GM12878 (cell line): ENCODE measurements around the gene PCDHA4. TPM values are rescaled to one million over a fixed set of nuclear protein-coding genes. Genes with fewer than 3 reads are reported as not detected.

ENCODE experiments used
- ATAC-seq: fragments of 200-7000 bp; cut with Tn5 transposase; 3 replicates; pipeline ENCODE4 v1.9.1; 2020; ENCODE audit warnings: mild to moderate bottlenecking, moderate library complexity
- BruUV-seq: library from RNA; stranded (reverse); fragments of 400-500 nt; replicated peaks from 2 replicates; lab custom pipeline; 2021; lab: Mats Ljungman, UMichigan
- CTCF ChIA-PET: fragments of 300-600 bp; sonication (Branson Sonifier 250); formaldehyde crosslinking; extraction: SDS; loops from one replicate; lab custom pipeline; 2021; ENCODE audit warnings: inconsistent platforms; lab: Yijun Ruan, JAX
- POLR2A ChIA-PET: fragments of 350-600 bp; formaldehyde crosslinking; extraction: SDS; loops from one replicate; lab custom pipeline; 2021; ENCODE audit warnings: inconsistent platforms; lab: Charles Lee
- RAD21 ChIA-PET: fragments of 300-600 bp; sonication (Branson Sonifier 250); formaldehyde crosslinking; loops from one replicate; lab custom pipeline; 2023; ENCODE audit warnings: antibody characterized with exemption; ENCODE audit not compliant: unreplicated experiment; lab: Charles Lee
- SMC1A ChIA-PET: fragments of 300-600 bp; sonication (Branson Sonifier 250); formaldehyde crosslinking; loops from one replicate; lab custom pipeline; 2023; ENCODE audit not compliant: unreplicated experiment, uncharacterized antibody; lab: Charles Lee
- DNase-seq: peaks from one replicate; pipeline ENCODE4 v3.0.0-alpha.2; 2011; ENCODE audit warnings: low read depth, low spot score
- FAIRE-seq: peaks from 3 replicates; lab custom pipeline; 2011; peaks lifted over from hg19 to GRCh38; lab: Jason Lieb, UNC
- H2AFZ ChIP-seq: 2 replicates; pipeline ENCODE4 v1.6.0; 2011; ENCODE audit warnings: low read depth, low read length, control low read depth; ENCODE audit not compliant: control insufficient read depth
- H3K27ac ChIP-seq: 2 replicates; pipeline ENCODE4 v1.5.1; 2011; ENCODE audit warnings: control low read depth; ENCODE audit not compliant: control insufficient read depth, insufficient read depth
- H3K27me3 ChIP-seq, 2 experiments: replicated peaks in 1 of 2; 2 replicates each; pipeline versions ENCODE4 v1.6.0 to v1.6.1; 2011; ENCODE audit warnings: low read length in 1 of 2; ENCODE audit not compliant: control insufficient read depth in 2 of 2, insufficient read depth in 2 of 2
- H3K36me3 ChIP-seq, 2 experiments: 2 replicates each; pipeline ENCODE4 v1.5.1; 2011; ENCODE audit warnings: low read length in 1 of 2; ENCODE audit not compliant: control insufficient read depth in 2 of 2, insufficient read depth in 2 of 2
- H3K4me1 ChIP-seq: 2 replicates; pipeline ENCODE4 v1.6.1; 2011; ENCODE audit warnings: mild to moderate bottlenecking, low read length, moderate library complexity, mixed read lengths; ENCODE audit not compliant: control insufficient read depth, insufficient read depth
- H3K4me2 ChIP-seq: 2 replicates; pipeline ENCODE4 v1.6.0; 2011; ENCODE audit warnings: control low read depth; ENCODE audit not compliant: control insufficient read depth, insufficient read depth
- H3K4me3 ChIP-seq: fragments of 200-600 bp; sonication (generic); 2 replicates; pipeline ENCODE4 v1.5.1; 2016
- H3K79me2 ChIP-seq: 2 replicates; pipeline ENCODE4 v1.6.0; 2011; ENCODE audit warnings: low read length; ENCODE audit not compliant: control insufficient read depth, insufficient read depth
- H3K9ac ChIP-seq: 2 replicates; pipeline ENCODE4 v1.8.0; 2011; ENCODE audit warnings: low read length, control low read depth, mixed read lengths; ENCODE audit not compliant: control insufficient read depth, insufficient read depth
- H3K9me3 ChIP-seq: replicated peaks from 3 replicates; pipeline ENCODE4 v1.5.1; 2011; ENCODE audit warnings: mild to moderate bottlenecking, low read length; ENCODE audit not compliant: control insufficient read depth, insufficient read depth
- H4K20me1 ChIP-seq: 2 replicates; pipeline ENCODE4 v1.6.0; 2011; ENCODE audit not compliant: control insufficient read depth, insufficient read depth
- BMI1 ChIP-seq: fragments of 450-650 bp; IDR thresholded peaks from 2 replicates; pipeline ENCODE4 v1.6.1; 2016; ENCODE audit warnings: mild to moderate bottlenecking, moderate library complexity, borderline replicate concordance
- DPF2 ChIP-seq: fragments of 450-650 bp; IDR thresholded peaks from 2 replicates; pipeline ENCODE4 v1.6.1; 2017; ENCODE audit warnings: mild to moderate bottlenecking
- IKZF1 ChIP-seq: fragments of 450-650 bp; conservative IDR thresholded peaks from 2 replicates; pipeline ENCODE4 v1.6.1; 2017; ENCODE audit warnings: antibody characterized with exemption, mild to moderate bottlenecking
- RELB ChIP-seq: fragments of 450-650 bp; IDR thresholded peaks from 2 replicates; pipeline ENCODE4 v1.6.1; 2017; ENCODE audit warnings: low read depth, mild to moderate bottlenecking, moderate library complexity
- TCF12 ChIP-seq: IDR thresholded peaks from 2 replicates; pipeline ENCODE4 v1.6.1; 2011; ENCODE audit warnings: low read depth, mild to moderate bottlenecking, low read length
- ZNF217 ChIP-seq: fragments of 450-650 bp; IDR thresholded peaks from 2 replicates; pipeline ENCODE4 v1.6.1; 2017; ENCODE audit warnings: antibody characterized with exemption, mild to moderate bottlenecking
- WGBS: methylation state at CpG from one replicate; pipeline ENCODE4 v1.1.6; 2016; ENCODE audit warnings: low lambda C conversion rate; ENCODE audit not compliant: insufficient replicate concordance, insufficient coverage; ENCODE audit errors: missing lambda C conversion rate; 5-methylcytosine and 5-hydroxymethylcytosine counted together
- in situ Hi-C: fragments of 300-500 bp; cut with MboI; formaldehyde crosslinking; loops from 9 replicates; pipeline ENCODE4 v1.14.3; 2018; ENCODE audit warnings: mixed read lengths
- intact Hi-C: fragments of 100-400 bp; cut with micrococcal nuclease; formaldehyde crosslinking; loops from one replicate; pipeline ENCODE4 v1.14.2; 2022; ENCODE audit not compliant: unreplicated experiment
- polyA plus RNA-seq, 11 experiments: library from polyadenylated mRNA; depleted of rRNA in 4 of 11; unstranded in 6 of 11; stranded (reverse) in 5 of 11; fragments of >200 nt; fragmentation: Nextera tagmentation in 4 of 11; fragmentation: Illumina TruSeq in 1 of 11; extraction: Ambion mirVana in 4 of 11; extraction: Trizol in 1 of 11; gene quantifications; 1 replicate in 1 of 11; 2 replicates in 10 of 11; pipeline versions ENCODE4 v1.2.1 to v1.2.3, GENCODE V29; 2011 to 2016; ENCODE audit warnings: inconsistent platforms in 2 of 11, missing spikeins in 2 of 11, low read depth in 1 of 11
- total RNA-seq, 4 experiments: library from RNA; depleted of rRNA in 3 of 4; stranded (reverse); fragments of >200 nt in 3 of 4; fragmentation: Illumina TruSeq in 1 of 4; extraction: Trizol in 1 of 4; gene quantifications; 2 replicates each; pipeline versions ENCODE4 v1.2.1 to v1.2.3, GENCODE V29; 2013 to 2021
- TF ChIP-seq, protein P1 (sequence below): fragments of 450-650 bp; IDR thresholded peaks from 2 replicates; pipeline ENCODE4 v1.6.1; 2016; ENCODE audit warnings: mild to moderate bottlenecking
- TF ChIP-seq, protein P2 (sequence below): IDR thresholded peaks from 2 replicates; pipeline ENCODE4 v1.6.1; 2012; ENCODE audit warnings: low read depth, low read length, improper control_type of control experiment
- TF ChIP-seq, protein P3 (sequence below): fragments of 450-650 bp; IDR thresholded peaks from 2 replicates; pipeline ENCODE4 v1.6.1; 2016; ENCODE audit warnings: mild to moderate bottlenecking, moderate library complexity, borderline replicate concordance
- TF ChIP-seq, protein P4 (sequence below): fragments of 450-650 bp; IDR thresholded peaks from 2 replicates; pipeline ENCODE4 v1.6.1; 2018; ENCODE audit warnings: mild to moderate bottlenecking, low read depth, moderate library complexity; ENCODE audit not compliant: partially characterized antibody

Gene PCDHA4
- total and polyA plus RNA-seq, 10 of the 15 experiments (the other 5 are each of a cell fraction or from before 2014, with no cell fraction given) = not detected

DNA sequence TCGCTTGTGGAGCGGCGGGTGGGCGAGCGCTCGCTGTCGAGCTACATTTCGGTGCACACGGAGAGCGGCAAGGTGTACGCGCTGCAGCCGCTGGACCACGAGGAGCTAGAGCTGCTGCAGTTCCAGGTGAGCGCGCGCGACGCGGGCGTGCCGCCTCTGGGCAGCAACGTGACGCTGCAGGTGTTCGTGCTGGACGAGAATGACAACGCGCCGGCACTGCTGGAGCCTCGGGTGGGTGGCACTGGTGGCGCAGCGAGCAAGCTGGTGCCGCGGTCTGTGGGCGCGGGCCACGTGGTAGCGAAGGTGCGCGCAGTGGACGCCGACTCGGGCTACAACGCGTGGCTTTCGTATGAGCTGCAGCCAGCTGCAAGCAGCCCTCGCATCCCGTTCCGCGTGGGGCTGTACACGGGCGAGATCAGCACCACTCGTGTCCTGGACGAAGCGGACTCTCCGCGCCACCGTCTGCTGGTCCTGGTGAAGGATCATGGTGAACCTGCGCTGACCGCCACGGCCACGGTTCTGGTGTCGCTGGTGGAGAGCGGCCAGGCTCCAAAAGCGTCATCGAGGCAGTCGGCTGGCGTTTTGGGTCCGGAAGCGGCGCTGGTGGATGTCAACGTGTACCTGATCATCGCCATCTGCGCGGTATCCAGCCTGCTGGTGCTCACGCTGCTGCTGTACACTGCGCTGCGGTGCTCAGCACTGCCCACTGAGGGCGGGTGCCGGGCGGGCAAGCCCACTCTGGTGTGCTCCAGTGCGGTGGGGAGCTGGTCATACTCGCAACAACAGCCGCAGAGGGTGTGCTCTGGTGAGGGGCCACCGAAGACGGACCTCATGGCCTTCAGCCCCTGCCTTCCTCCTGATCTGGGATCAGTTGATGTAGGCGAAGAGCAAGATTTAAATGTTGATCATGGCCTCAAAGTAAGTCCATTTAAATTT lies 36.2 kb downstream of the PCDHA4 start:
- WGBS = 84% methylated on average over 59 of the region's 87 CpGs
- TF ChIP-seq, protein P1, sequence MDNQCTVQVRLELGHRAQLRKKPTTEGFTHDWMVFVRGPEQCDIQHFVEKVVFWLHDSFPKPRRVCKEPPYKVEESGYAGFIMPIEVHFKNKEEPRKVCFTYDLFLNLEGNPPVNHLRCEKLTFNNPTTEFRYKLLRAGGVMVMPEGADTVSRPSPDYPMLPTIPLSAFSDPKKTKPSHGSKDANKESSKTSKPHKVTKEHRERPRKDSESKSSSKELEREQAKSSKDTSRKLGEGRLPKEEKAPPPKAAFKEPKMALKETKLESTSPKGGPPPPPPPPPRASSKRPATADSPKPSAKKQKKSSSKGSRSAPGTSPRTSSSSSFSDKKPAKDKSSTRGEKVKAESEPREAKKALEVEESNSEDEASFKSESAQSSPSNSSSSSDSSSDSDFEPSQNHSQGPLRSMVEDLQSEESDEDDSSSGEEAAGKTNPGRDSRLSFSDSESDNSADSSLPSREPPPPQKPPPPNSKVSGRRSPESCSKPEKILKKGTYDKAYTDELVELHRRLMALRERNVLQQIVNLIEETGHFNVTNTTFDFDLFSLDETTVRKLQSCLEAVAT = no peak
- TF ChIP-seq, protein P2, sequence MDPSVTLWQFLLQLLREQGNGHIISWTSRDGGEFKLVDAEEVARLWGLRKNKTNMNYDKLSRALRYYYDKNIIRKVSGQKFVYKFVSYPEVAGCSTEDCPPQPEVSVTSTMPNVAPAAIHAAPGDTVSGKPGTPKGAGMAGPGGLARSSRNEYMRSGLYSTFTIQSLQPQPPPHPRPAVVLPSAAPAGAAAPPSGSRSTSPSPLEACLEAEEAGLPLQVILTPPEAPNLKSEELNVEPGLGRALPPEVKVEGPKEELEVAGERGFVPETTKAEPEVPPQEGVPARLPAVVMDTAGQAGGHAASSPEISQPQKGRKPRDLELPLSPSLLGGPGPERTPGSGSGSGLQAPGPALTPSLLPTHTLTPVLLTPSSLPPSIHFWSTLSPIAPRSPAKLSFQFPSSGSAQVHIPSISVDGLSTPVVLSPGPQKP = no peak
- TF ChIP-seq IKZF1 = no peak
- no peak for TF ChIP-seq RELB
- TF ChIP-seq, protein P3, sequence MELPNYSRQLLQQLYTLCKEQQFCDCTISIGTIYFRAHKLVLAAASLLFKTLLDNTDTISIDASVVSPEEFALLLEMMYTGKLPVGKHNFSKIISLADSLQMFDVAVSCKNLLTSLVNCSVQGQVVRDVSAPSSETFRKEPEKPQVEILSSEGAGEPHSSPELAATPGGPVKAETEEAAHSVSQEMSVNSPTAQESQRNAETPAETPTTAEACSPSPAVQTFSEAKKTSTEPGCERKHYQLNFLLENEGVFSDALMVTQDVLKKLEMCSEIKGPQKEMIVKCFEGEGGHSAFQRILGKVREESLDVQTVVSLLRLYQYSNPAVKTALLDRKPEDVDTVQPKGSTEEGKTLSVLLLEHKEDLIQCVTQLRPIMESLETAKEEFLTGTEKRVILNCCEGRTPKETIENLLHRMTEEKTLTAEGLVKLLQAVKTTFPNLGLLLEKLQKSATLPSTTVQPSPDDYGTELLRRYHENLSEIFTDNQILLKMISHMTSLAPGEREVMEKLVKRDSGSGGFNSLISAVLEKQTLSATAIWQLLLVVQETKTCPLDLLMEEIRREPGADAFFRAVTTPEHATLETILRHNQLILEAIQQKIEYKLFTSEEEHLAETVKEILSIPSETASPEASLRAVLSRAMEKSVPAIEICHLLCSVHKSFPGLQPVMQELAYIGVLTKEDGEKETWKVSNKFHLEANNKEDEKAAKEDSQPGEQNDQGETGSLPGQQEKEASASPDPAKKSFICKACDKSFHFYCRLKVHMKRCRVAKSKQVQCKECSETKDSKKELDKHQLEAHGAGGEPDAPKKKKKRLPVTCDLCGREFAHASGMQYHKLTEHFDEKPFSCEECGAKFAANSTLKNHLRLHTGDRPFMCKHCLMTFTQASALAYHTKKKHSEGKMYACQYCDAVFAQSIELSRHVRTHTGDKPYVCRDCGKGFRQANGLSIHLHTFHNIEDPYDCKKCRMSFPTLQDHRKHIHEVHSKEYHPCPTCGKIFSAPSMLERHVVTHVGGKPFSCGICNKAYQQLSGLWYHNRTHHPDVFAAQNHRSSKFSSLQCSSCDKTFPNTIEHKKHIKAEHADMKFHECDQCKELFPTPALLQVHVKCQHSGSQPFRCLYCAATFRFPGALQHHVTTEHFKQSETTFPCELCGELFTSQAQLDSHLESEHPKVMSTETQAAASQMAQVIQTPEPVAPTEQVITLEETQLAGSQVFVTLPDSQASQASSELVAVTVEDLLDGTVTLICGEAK = no peak
- no peak for TF ChIP-seq TCF12
- TF ChIP-seq DPF2 = no peak
- TF ChIP-seq, protein P4, sequence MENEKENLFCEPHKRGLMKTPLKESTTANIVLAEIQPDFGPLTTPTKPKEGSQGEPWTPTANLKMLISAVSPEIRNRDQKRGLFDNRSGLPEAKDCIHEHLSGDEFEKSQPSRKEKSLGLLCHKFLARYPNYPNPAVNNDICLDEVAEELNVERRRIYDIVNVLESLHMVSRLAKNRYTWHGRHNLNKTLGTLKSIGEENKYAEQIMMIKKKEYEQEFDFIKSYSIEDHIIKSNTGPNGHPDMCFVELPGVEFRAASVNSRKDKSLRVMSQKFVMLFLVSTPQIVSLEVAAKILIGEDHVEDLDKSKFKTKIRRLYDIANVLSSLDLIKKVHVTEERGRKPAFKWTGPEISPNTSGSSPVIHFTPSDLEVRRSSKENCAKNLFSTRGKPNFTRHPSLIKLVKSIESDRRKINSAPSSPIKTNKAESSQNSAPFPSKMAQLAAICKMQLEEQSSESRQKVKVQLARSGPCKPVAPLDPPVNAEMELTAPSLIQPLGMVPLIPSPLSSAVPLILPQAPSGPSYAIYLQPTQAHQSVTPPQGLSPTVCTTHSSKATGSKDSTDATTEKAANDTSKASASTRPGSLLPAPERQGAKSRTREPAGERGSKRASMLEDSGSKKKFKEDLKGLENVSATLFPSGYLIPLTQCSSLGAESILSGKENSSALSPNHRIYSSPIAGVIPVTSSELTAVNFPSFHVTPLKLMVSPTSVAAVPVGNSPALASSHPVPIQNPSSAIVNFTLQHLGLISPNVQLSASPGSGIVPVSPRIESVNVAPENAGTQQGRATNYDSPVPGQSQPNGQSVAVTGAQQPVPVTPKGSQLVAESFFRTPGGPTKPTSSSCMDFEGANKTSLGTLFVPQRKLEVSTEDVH = no peak
- TF ChIP-seq BMI1 = no peak
- TF ChIP-seq ZNF217 = no peak

More for the DNA sequence above, 36.2 kb downstream of the PCDHA4 start:
- Histone ChIP-seq H3K4me2 (no peak overlapping the region), H3K9me3 (no peaks in the 10 kb centered on the region; the same call in 2 of the 3 replicates), H3K27me3 (no peaks in the 10 kb centered on the region), H3K9ac (no peak overlapping the region), H3K36me3 (no peaks in the 10 kb centered on the region), H4K20me1 (no peaks in the 10 kb centered on the region), H3K4me3 (no peak overlapping the region), H3K79me2 (no peaks in the 10 kb centered on the region), H3K4me1 (no peaks in the 10 kb centered on the region), H3K27ac (no peak overlapping the region), H2AFZ (no peak overlapping the region)
- DNase-seq (no peak), ATAC-seq (no peak), FAIRE-seq (no peak)
- ChIA-PET SMC1A (no interaction called here), RAD21 (no interaction called here), POLR2A (no interaction called here), CTCF (no interaction called here)
- intact Hi-C loops = no loop called here
- no TSS peak for BruUV-seq
- in situ Hi-C loops = no loop called here
